ENCODE results near the gene UST.

The UST gene

DNA sequence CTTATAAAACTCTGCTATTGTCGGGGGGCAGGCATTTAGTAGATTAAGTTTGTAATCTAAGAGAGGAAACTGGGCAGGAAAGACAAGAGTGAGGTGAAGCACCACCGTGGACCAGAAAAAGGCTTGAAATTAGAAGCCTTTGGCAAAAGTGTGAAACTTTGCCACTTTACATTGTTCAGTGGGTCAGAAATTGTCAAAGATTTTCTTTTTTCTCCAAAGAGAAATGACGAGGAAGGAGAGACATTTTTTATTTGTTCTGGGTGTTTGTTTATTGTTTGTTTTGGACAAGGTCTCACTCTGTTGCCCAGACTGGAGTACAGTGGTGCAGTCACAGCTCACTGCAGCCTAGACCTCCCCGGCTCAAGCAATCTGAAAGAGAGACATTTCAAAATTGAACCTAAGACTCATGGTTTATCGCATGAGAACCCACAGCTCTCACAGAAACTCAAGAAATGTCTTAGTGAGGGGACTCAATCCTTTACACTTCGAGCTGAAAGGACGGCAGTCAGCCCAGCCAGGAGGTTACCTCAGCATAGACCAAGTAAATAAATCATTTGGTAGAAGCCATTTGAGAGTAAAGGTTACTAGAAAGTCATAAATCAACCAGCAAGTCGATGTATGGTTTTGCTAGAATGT lies 307.8 kb downstream of the UST start:
- peak; percentile 38 for DNase-seq (ENCODE audit: low spot score)
- TF ChIP-seq CTCF (IDR thresholded peaks at IDR 0.05; ENCODE audit: extremely low read depth, missing control alignments) = no peak

DNA sequence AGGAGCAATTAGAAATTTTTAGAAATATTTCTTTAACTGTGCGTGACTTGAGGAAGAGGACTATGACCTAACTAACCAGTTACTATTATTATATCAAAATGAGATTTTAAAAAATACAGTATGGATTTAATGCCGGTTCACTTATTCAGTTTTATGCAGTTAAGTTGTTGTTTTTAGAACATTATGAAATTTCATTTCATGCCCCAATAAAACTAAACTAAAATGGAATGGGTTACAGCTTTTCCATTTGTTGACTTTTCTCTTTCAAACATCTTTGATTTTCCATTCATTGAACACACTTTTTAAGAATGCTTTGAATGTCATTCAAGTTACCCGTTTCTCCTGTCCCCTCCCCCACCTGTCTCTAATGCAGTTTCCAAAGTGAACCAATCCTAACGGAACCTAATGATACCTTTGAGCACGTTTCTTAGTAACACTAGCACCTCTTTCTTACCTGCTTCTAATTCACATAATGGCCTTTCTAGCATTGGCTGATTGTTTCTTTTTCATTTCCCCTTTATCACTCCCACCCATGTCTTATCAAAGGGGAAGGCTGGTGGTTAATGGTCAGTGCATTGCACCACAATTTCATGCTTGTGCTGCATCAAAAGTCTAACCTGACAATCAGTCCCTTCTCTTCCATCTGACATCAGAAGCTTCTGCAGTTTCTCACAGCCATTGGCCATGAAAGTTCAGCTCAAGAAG lies 308.5 kb downstream of the UST start:
- TF ChIP-seq CTCF (IDR thresholded peaks at IDR 0.05; ENCODE audit: extremely low read depth, missing control alignments) = no peak
- DNase-seq (ENCODE audit: low spot score) = peak; percentile 29

GRCh38 chr6:149056777-149057463 lies 310.1 kb downstream of the UST start:
- no peak for DNase-seq (ENCODE audit: low spot score)
- TF ChIP-seq CTCF (IDR thresholded peaks at IDR 0.05; ENCODE audit: extremely low read depth, missing control alignments) = no peak

GRCh38 chr6:149057464-149057840 lies 310.6 kb downstream of the UST start:
- TF ChIP-seq CTCF (IDR thresholded peaks at IDR 0.05; ENCODE audit: extremely low read depth, missing control alignments) = no peak
- DNase-seq (ENCODE audit: low spot score) = no peak

DNA sequence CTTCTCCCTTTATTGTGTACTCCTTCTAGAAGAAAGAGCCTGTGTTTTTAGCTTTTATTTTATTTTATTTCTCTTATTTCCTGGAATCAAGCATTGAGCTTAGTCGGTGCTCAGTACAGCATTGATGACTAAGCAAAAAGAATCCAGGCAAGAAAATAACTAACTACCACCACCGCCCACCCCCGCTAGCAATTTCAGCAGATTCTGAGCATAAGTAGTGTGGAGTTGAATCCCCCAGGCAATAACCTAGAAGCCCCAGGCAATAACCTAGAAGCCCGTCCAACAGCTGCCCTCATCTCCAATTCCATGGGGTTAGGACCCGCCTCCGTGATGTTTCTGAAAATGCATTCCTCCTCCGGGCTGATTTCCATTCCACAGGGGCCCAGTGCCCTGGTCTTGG lies 312.7 kb downstream of the UST start:
- DNase-seq (ENCODE audit: low spot score) = no peak
- no peak for TF ChIP-seq CTCF (IDR thresholded peaks at IDR 0.05; ENCODE audit: extremely low read depth, missing control alignments)

DNA sequence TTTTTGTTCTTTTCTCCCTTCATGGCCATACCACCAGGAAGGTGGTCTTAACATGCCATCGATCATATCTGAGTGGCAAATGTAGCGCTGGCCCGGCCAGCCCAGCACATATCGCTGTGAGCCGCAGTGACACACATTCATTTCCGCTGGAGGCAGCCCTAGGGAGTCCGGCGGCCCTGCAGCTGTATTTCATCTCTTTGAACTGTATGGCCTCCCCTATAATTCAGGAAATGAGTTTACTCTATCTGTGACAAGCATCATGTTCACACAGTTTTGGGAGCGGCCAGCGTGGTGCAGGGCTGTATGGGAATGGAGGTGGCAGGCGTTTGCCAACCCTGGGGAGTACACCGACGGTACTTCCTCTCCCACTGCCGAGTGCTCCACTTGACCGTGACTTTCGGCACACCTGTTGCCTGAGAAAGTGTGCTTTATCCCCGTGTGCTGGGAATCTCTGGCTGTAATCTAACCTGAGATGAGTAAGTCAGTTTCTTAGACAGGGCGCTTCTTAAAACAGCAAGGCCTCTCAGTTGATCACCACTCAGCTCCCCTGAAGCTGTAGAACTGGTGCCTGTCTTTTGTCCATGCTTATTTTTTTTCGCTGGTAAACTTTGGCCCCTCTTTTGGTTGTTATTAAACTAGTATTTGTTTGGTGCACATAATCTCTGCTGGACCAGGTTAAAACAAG lies 313.6 kb downstream of the UST start:
- TF ChIP-seq CTCF (IDR thresholded peaks at IDR 0.05; ENCODE audit: extremely low read depth, missing control alignments) = no peak
- peak; percentile 44 for DNase-seq (ENCODE audit: low spot score)

Measured in GM20000 (cell line).